Measurements from ENCODE around the gene NKX1-2. TPM values are rescaled to one million over a fixed set of nuclear protein-coding genes. Genes with fewer than 3 reads are reported as not detected.

The NKX1-2 gene
- total and polyA plus RNA-seq, 2 of the 8 experiments (the other 6 are each of a cell fraction or from before 2014, with no cell fraction given): 12.7 to 34.9 TPM

DNA sequence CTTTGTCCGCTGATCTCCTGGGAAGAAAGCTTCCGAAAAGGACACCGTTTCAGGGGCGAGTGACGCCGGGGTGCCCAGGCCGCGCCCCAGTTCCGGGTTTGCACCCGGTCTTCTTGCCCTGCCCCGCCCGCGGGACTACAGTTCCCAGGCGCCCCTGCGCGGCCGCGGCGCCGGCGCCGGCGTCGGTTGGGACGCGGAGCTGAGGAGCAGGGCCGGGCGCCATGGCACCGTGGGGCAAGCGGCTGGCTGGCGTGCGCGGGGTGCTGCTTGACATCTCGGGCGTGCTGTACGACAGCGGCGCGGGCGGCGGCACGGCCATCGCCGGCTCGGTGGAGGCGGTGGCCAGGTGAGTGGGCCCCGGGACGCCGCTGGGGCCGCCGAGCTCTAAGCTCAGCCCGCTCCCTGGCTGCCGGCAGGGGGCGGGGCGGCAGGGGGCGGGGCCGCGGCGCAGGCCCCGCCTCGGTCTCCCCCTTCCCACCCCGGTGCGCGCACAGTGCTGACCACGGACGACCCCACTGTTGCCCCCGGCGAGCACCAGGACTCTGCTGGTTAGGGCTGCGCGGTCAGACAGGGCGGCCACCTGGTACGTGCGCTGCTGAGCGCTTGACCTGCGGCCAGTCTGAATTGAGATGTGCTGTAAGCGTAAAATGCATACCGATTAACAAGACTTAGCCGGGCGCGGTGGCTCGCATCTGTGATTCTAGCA is 12.0 kb upstream of the NKX1-2 start, which contains the start of gene LHPP (continued):
- TF ChIP-seq GABPA (IDR thresholded peaks at IDR 0.05; ENCODE audit: borderline replicate concordance, insufficient read depth, low read length) (no peak), GTF2F1 (IDR thresholded peaks at IDR 0.05; ENCODE audit: borderline replicate concordance, low read depth, low read length) (no peak), TAF7 (optimal IDR thresholded peaks at IDR 0.05; ENCODE audit: borderline replicate concordance, low read depth, low read length) (peak; percentile 60), NRF1 (IDR thresholded peaks at IDR 0.05; ENCODE audit: low read depth, low read length) (peak; percentile 55), SIX5 (IDR thresholded peaks at IDR 0.05; ENCODE audit: low read depth, low read length) (peak; percentile 66), KDM5A (IDR thresholded peaks at IDR 0.05; ENCODE audit: low read length) (no peak), SAP30 (IDR thresholded peaks at IDR 0.05; ENCODE audit: insufficient read depth, insufficient replicate concordance, low read length) (no peak), BCL11A (IDR thresholded peaks at IDR 0.05; ENCODE audit: low read depth in 2 of 2, low read length in 2 of 2) (no peak), POLR2A (IDR thresholded peaks at IDR 0.05; ENCODE audit: control extremely low read depth in 1 of 2, low read depth in 2 of 2, low read length in 2 of 2) (peak in 1 of 2 experiments; percentile 48; a peak in 1 of 3 replicates), CTCF (IDR thresholded peaks at IDR 0.05; ENCODE audit: control extremely low read depth in 1 of 3, insufficient read depth in 1 of 3, low read depth in 1 of 3, low read length in 3 of 3) (peak in 2 of 3 experiments; percentile 5 to 15; a peak in 2 of 4 replicates)

All from H1 (cell line).